Measurements from ENCODE around the gene KIF5C. TPM values are rescaled to one million over a fixed set of nuclear protein-coding genes. Genes with fewer than 3 reads are reported as not detected.

KIF5C gene
- polyA plus RNA-seq, 3 donors = 4.1 to 5.6 (median 5.3) TPM

GRCh38 chr2:148882051-148882450 lies 7.0 kb downstream of the KIF5C start:
- no peak for DNase-seq (ENCODE audit: extremely low read depth in 1 of 11, low read depth in 9 of 11, low spot score in 4 of 11)

GRCh38 chr2:148885209-148885608 lies 10.2 kb downstream of the KIF5C start:
- DNase-seq (ENCODE audit: extremely low read depth in 1 of 11, low read depth in 9 of 11, low spot score in 4 of 11) = no peak

DNA sequence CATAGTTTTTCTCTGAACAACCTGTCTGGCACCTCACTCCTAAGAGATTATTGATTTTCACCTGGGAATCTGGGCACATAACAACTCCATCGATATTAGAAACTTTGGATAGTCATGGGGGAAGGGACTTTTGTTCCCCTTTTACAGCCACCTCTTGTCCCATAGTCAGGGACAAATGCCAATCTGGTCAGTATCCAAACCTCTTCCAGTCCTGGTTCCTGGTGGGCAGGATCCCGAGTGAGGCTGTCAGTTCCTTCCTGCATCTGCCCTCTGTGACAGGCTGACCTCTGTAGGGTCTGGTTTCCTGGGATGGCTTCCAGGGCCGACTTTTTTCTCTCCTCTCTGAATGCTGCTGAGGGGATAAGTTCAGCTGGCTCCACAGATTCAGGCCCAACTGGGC lies 11.0 kb downstream of the KIF5C start:
- no peak for DNase-seq (ENCODE audit: extremely low read depth in 1 of 11, low read depth in 9 of 11, low spot score in 4 of 11)

GRCh38 chr2:148887350-148888002 lies 12.4 kb downstream of the KIF5C start:
- no peak for DNase-seq (ENCODE audit: extremely low read depth in 1 of 11, low read depth in 9 of 11, low spot score in 4 of 11)

GRCh38 chr2:148888003-148888501 lies 13.0 kb downstream of the KIF5C start:
- DNase-seq (ENCODE audit: extremely low read depth in 1 of 11, low read depth in 9 of 11, low spot score in 4 of 11) = no peak

- DNase-seq (ENCODE audit: extremely low read depth in 1 of 11, low read depth in 9 of 11, low spot score in 4 of 11) = no peak
These were observed 14.0 kb downstream of the KIF5C start for GRCh38 chr2:148888986-148889385.

DNA sequence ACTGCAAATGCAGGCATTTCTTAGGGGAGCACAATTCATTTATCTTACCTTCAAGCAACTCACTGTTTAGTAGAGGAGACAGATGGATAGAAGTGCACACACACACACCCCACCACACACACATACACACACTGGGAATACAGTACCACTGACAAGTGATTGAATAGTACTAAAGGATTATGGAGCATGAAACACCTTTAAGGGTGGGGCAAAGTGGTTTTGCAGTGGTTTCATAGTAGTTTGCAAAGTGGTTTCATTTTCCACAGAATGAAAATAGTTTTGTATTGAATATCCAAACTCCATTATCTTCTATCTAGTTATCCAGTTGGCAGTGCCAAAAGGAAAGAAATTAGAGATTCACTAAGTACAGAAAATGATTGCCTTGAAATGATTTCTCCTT lies 18.9 kb downstream of the KIF5C start:
- no peak for DNase-seq (ENCODE audit: extremely low read depth in 1 of 11, low read depth in 9 of 11, low spot score in 4 of 11)

DNA sequence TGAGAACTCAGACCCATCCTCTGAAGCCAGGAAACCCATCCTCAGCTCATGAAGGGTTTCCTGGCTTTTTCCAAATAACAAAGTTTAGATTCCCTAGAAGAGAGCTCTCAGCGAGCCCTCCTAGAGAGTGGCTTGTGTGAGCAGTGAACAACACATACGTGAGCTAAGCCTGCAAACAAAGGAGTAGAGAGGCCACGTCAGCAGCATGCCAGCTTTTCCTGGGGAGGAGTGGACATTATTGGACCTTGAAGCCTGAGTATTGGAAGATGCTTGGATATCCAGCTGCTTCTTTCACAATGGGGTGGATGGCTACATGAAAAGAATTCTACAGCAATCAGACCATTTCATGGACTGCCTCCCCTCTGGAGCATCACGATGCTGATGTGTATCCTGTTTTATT lies 21.1 kb downstream of the KIF5C start:
- DNase-seq (ENCODE audit: extremely low read depth in 1 of 11, low read depth in 9 of 11, low spot score in 4 of 11) = no peak

DNA sequence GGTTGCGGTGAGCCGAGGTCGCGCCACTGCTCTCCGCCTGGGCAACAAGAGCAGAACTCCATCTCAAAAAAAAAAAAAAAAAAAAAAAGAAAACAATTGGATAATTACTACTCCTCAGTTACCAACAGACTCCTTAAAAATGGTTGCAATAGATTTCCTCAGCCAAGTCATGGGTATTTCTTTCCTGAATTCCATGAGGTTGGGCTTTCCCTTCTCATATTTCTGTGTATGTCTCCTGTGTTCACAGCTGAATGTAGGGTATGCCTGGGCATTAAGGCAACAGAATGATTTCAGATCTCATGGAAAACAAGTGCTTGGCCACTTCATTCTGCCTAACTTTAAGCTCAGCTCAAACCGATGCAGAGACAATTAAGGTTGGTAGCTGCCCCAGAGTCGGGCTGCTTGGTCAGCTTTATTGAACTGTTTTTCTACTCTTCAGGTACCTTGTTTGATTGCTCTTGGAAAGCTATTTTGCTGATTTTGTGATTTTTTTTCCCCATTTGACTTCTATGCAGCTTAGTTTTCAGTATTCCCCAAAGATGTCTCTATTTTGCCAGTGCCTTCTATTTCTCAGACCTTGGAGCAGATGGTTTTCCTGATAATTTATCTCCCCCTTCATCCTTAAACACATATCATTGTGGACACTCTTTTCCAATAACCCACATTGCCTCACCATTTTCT lies 24.8 kb downstream of the KIF5C start:
- DNase-seq (ENCODE audit: extremely low read depth in 1 of 11, low read depth in 9 of 11, low spot score in 4 of 11) = no peak

GRCh38 chr2:148900350-148900837 lies 25.4 kb downstream of the KIF5C start:
- no peak for DNase-seq (ENCODE audit: extremely low read depth in 1 of 11, low read depth in 9 of 11, low spot score in 4 of 11)

DNA sequence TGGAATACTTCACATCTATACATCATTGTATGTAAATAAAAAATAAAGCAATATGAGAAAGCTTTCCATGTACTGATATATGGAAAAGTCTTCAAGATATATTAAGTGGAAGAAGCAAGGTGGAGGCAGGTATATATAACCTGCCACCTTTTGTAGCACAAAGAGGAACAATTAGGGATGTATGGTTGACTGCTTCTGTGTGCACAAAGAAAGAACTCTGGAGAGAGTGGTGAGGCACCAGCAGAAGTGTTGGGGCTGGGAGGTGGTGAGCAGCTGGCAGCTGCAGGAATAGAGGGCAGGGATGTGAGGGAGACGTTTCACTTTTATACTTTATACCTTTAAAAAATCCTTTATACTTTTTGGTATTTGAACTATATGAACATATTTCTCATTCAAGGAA lies 26.1 kb downstream of the KIF5C start:
- no peak for DNase-seq (ENCODE audit: extremely low read depth in 1 of 11, low read depth in 9 of 11, low spot score in 4 of 11)

DNA sequence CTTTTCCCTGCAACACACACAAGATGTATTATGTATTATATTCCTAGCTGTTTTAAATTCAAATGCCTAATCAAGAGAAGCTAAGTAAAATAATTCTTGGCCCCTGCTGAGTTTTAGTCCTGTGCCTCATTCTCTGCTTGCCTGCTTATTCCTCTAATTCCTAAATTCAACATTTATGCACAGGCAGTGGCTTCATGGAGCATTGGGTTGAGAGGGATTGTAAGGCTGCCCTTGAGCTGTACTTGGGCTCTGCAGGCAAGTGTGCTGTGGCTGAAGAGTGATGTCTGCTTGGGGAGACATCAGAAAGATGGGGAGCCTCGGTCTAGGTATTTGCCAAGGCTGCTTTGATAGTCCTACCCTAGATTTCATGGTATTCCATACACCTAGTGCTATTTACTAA lies 27.8 kb downstream of the KIF5C start:
- no peak for DNase-seq (ENCODE audit: extremely low read depth in 1 of 11, low read depth in 9 of 11, low spot score in 4 of 11)

DNA sequence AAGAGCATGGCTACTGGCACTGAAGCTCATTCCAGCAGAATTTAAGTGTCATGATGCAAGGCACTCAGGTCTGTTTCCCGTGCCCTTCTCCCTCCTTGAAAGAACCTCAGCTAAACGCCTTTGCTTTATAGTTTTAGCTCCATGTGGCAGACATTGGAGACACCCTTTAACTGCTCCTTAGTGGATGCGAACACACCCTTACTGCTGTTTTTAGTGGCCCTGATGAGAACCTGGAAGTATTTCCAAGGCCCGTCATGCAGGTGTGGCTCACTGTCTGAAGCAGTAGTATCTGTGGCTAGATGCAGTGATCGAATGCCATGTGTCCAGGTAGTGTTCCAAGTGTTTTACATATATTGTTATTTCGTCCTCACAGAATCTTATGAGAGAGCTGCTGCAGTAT lies 28.3 kb downstream of the KIF5C start:
- no peak for DNase-seq (ENCODE audit: extremely low read depth in 1 of 11, low read depth in 9 of 11, low spot score in 4 of 11)

- DNase-seq (ENCODE audit: extremely low read depth in 1 of 11, low read depth in 9 of 11, low spot score in 4 of 11) = no peak
These were observed 29.0 kb downstream of the KIF5C start for GRCh38 chr2:148903979-148904378.

- no peak for DNase-seq (ENCODE audit: extremely low read depth in 1 of 11, low read depth in 9 of 11, low spot score in 4 of 11)
These were observed 31.1 kb downstream of the KIF5C start for GRCh38 chr2:148906124-148906523.

GRCh38 chr2:148907085-148907785 lies 32.2 kb downstream of the KIF5C start:
- no peak for DNase-seq (ENCODE audit: extremely low read depth in 1 of 11, low read depth in 9 of 11, low spot score in 4 of 11)

GRCh38 chr2:148909114-148909513 lies 34.1 kb downstream of the KIF5C start:
- DNase-seq (ENCODE audit: extremely low read depth in 1 of 11, low read depth in 9 of 11, low spot score in 4 of 11) = peak in 1 of 11 donors; percentile 34

DNA sequence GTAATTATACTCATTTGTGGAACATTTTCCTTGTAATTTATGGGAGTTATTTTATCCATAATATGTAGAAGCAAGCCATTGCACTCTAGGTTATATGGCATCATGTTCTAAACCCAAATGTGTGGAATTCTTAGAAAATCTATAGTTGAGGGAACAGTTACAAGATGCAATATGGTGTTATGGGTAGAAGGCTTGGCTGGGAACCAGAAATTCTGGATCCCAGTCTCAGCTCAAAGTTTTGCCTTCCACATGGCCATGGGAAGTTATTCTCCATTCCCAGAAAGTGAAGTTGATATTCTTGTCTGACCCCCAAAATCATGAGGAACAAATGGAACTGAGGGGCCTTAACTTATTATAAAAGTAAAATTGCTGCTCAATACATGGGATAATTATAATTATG lies 38.0 kb downstream of the KIF5C start:
- no peak for DNase-seq (ENCODE audit: extremely low read depth in 1 of 11, low read depth in 9 of 11, low spot score in 4 of 11)

GRCh38 chr2:148913492-148913891 lies 38.5 kb downstream of the KIF5C start:
- DNase-seq (ENCODE audit: extremely low read depth in 1 of 11, low read depth in 9 of 11, low spot score in 4 of 11) = no peak

DNA sequence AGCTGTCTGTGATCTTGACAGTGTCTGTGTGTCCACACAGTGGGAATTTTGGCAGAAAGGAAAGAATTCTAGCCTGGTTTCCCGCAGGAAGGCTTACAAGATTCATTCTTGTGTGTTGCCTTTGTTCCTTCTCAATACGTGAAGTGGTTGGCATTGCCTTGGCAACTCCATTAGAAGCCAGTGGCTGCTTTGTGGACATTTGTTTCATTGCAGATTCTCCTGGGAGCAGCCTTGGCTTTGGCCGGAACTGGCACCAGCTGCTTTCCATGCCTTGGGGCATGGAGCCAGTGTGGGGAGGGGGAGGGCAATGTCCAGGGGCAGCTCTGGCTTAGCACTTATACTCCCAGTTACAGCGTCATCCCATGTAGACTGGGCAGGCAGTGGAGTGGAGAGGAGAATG lies 39.4 kb downstream of the KIF5C start:
- DNase-seq (ENCODE audit: extremely low read depth in 1 of 11, low read depth in 9 of 11, low spot score in 4 of 11) = no peak
